ENCODE measurements around the gene LARGE1.

- no peak for TF ChIP-seq CTCF (IDR thresholded peaks at IDR 0.05; ENCODE audit: poor library complexity)
- TF ChIP-seq EZH2phosphoT487 (IDR thresholded peaks at IDR 0.05; ENCODE audit: low read depth, severe bottlenecking, unreplicated experiment) = no peak
These were observed 24.8 kb downstream of the LARGE1 start for GRCh38 chr22:33895444-33895843.

Data from hepatocyte (in vitro differentiated cells).